Measurements from ENCODE around the gene ADGRB2. TPM values are rescaled to one million over a fixed set of nuclear protein-coding genes. Genes with fewer than 3 reads are reported as not detected.

Gene ADGRB2
- total and polyA plus RNA-seq, 3 donors from 2014 or later: 11.8 to 18.0 (median 15.7) TPM

- no peak for TF ChIP-seq POLR2A (IDR thresholded peaks at IDR 0.05)
- Histone ChIP-seq H3K27ac (no peak overlapping the region), H3K27me3 (no peaks in the 10 kb centered on the region), H3K9me3 (no peaks in the 10 kb centered on the region), H3K4me3 (no peak overlapping the region), H3K36me3 (ENCODE audit: low read depth, missing control alignments) (no peaks in the 10 kb centered on the region), H3K4me1 (peaks cover 12% of the 10 kb centered on the region)
- DNase-seq: no peak
- 71% methylated on average over 18 of the region's 18 CpGs; no CpG with 5 or more reads in 1 of the 2 donors for WGBS, 2 donors
- intact Hi-C loops (cut with DNase I; ENCODE audit: low total_unique reads): loop anchor here (10.0 kb wide), 1 partner anchor 117 kb away; no protein-coding TSS in a partner anchor
Measured at GRCh38 chr1:31781756-31782371, 17.7 kb upstream of the ADGRB2 start.

GRCh38 chr1:31781138-31781755, 17.1 kb upstream of the ADGRB2 start:
- Histone ChIP-seq H3K4me1 (peaks cover 12% of the 10 kb centered on the region), H3K27me3 (no peaks in the 10 kb centered on the region), H3K4me3 (no peak overlapping the region), H3K36me3 (ENCODE audit: low read depth, missing control alignments) (no peaks in the 10 kb centered on the region), H3K9me3 (no peaks in the 10 kb centered on the region), H3K27ac (no peak overlapping the region)
- intact Hi-C loops (cut with DNase I; ENCODE audit: low total_unique reads): loop anchor here (10.0 kb wide), 1 partner anchor 116 kb away; no protein-coding TSS in a partner anchor
- DNase-seq: no peak
- WGBS, 2 donors: 55 to 64% methylated on average over 7 of the region's 7 CpGs
- TF ChIP-seq POLR2A (IDR thresholded peaks at IDR 0.05) (no peak), CTCF (IDR thresholded peaks at IDR 0.05) (no peak)

DNA sequence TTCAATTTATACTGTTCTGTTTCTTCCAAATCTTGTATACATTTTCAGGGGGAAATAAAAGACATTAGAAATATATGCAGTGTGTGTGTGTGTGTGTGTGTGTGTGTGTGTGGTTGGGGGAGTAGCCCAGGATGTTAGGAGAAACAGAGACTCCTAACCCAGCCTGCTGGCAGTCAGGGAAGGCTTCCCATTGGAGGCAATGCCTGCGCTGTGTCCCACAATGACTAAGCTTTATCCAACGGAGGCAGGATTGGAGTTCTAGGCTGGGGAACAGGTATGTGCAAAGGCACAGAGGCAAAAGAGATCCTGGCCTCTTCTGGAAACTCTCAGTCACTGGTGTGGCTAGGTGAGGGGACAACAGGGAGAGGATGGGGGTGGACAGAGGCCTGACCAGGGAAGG, 16.5 kb upstream of the ADGRB2 start:
- no peak for TF ChIP-seq CTCF (IDR thresholded peaks at IDR 0.05)
- TF ChIP-seq POLR2A (IDR thresholded peaks at IDR 0.05): no peak
- no peak overlapping the region for H3K4me3 ChIP-seq
- intact Hi-C loops (cut with DNase I; ENCODE audit: low total_unique reads): loop anchor here (10.0 kb wide), 1 partner anchor 116 kb away; no protein-coding TSS in a partner anchor

DNA sequence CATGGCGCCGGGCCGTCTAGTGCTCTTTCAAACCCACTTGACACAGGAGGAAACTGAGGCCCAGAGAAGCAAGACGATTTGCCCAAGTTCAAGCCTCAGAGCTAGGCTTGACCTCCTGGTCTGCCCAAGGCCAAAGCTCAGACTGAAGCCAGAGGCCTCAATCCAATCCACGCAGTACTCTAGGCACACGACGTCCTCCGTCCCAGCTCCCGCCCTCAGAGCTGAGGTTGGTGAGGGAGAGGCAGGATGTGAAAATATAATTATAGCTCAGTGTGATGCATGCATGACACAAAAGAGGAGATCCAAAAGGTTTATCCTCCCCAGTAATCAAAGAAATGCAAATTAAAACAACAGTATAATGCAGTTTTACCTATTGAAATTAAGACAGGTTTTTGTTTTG, 15.5 kb upstream of the ADGRB2 start:
- intact Hi-C loops (cut with DNase I; ENCODE audit: low total_unique reads): loop anchor here (10.0 kb wide), 1 partner anchor 115 kb away; no protein-coding TSS in a partner anchor
- Histone ChIP-seq H3K27ac (no peak overlapping the region), H3K4me1 (peaks cover 12% of the 10 kb centered on the region), H3K4me3 (no peak overlapping the region), H3K27me3 (no peaks in the 10 kb centered on the region), H3K9me3 (no peaks in the 10 kb centered on the region), H3K36me3 (ENCODE audit: low read depth, missing control alignments) (no peaks in the 10 kb centered on the region)
- TF ChIP-seq CTCF (IDR thresholded peaks at IDR 0.05): no peak
- 68 to 74% methylated on average over 8 to 9 of the region's 9 CpGs for WGBS, 2 donors
- DNase-seq: no peak

More for the DNA sequence above, 16.5 kb upstream of the ADGRB2 start:
- no peaks in the 10 kb centered on the region for H3K9me3 ChIP-seq
- no peak overlapping the region for H3K27ac ChIP-seq
- no peak for DNase-seq
- H3K36me3 ChIP-seq (ENCODE audit: low read depth, missing control alignments): no peaks in the 10 kb centered on the region
- WGBS, 2 donors: 79 to 87% methylated on average over 2 of the region's 2 CpGs
- H3K27me3 ChIP-seq: no peaks in the 10 kb centered on the region
- H3K4me1 ChIP-seq: peaks cover 12% of the 10 kb centered on the region

- Histone ChIP-seq H3K4me3 (no peak overlapping the region), H3K27me3 (no peaks in the 10 kb centered on the region), H3K9me3 (no peaks in the 10 kb centered on the region), H3K27ac (no peak overlapping the region), H3K4me1 (peaks cover 12% of the 10 kb centered on the region), H3K36me3 (ENCODE audit: low read depth, missing control alignments) (no peaks in the 10 kb centered on the region)
- 93% methylated on average over 11 of the region's 11 CpGs for WGBS, 2 donors
- intact Hi-C loops (cut with DNase I; ENCODE audit: low total_unique reads): no loop called here
- DNase-seq: no peak
- TF ChIP-seq CTCF (IDR thresholded peaks at IDR 0.05) (no peak), POLR2A (IDR thresholded peaks at IDR 0.05) (no peak)
Measured at GRCh38 chr1:31778763-31779488, 14.8 kb upstream of the ADGRB2 start.
